D721Med (cell line): ENCODE measurements around the gene WNT8A.
"Not testable (repeated sequence)": the region's sequence is repeated elsewhere in the genome, so short reads cannot be mapped to it uniquely, and the experiment has no call there.

Experiments
- DNase-seq: peaks from one replicate; pipeline ENCODE4 v3.0.0; 2011; ENCODE audit warnings: low spot score; ENCODE audit not compliant: insufficient read length
- FAIRE-seq: peaks from 2 replicates; lab custom pipeline; 2011; peaks lifted over from hg19 to GRCh38; lab: Jason Lieb, UNC
- CTCF ChIP-seq: IDR thresholded peaks from 2 replicates; pipeline ENCODE4 v1.5.1; 2012; ENCODE audit warnings: mild to moderate bottlenecking, control low read depth; ENCODE audit not compliant: insufficient read depth; ENCODE audit errors: missing control alignments

Gene WNT8A

GRCh38 chr5:138068742-138069600 is 14.9 kb upstream of the WNT8A start:
- FAIRE-seq (no peak), DNase-seq (peak; percentile 62)

GRCh38 chr5:138070026-138070425 is 13.8 kb upstream of the WNT8A start:
- not testable (repeated sequence) for DNase-seq, FAIRE-seq

More at GRCh38 chr5:138068742-138069600, 14.9 kb upstream of the WNT8A start:
- peak; percentile 77 for TF ChIP-seq CTCF

GRCh38 chr5:138077064-138077696 is 6.7 kb upstream of the WNT8A start:
- TF ChIP-seq CTCF, result peak; percentile 93
- peak; percentile 90 for FAIRE-seq

GRCh38 chr5:138078006-138078643 is 5.7 kb upstream of the WNT8A start:
- TF ChIP-seq CTCF, result no peak
- FAIRE-seq, result no peak
- DNase-seq, result no peak

More at GRCh38 chr5:138077064-138077696, 6.7 kb upstream of the WNT8A start:
- DNase-seq, result peak; percentile 51

- no peak for FAIRE-seq
- DNase-seq, result no peak
- no peak for TF ChIP-seq CTCF
Observed at GRCh38 chr5:138082033-138082432, 1.8 kb upstream of the WNT8A start.

- FAIRE-seq, result no peak
- no peak for DNase-seq
Observed at GRCh38 chr5:138091685-138092084, 7.9 kb downstream of the WNT8A start.

More at GRCh38 chr5:138091685-138092084, 7.9 kb downstream of the WNT8A start:
- TF ChIP-seq CTCF, result no peak
